ENCODE data around the gene RGS14. TPM values are rescaled to one million over a fixed set of nuclear protein-coding genes. Genes with fewer than 3 reads are reported as not detected.

RGS14 gene
- polyA plus RNA-seq, 10 donors: 7.1 to 21.2 (median 12.9) TPM

Other genes starting within 250 kb of the RGS14 start
- gene NSD1, start 224.2 kb upstream of the RGS14 start, polyA plus RNA-seq (ENCODE audit: insufficient read length in 10 of 10): 10 to 100 TPM; 35.1 to 49.7 (median 42.5) TPM
- gene RAB24, start 54.2 kb upstream of the RGS14 start, polyA plus RNA-seq (ENCODE audit: insufficient read length in 10 of 10): 10 to 100 TPM; 17.9 to 27.1 (median 21.1) TPM
- gene PRELID1, start 54.1 kb upstream of the RGS14 start, polyA plus RNA-seq (ENCODE audit: insufficient read length in 10 of 10): 100 to 1,000 TPM in 1 of 10 donors, 10 to 100 TPM in 9; 67.0 to 103 (median 74.0) TPM
- 10 to 100 TPM; 12.0 to 26.9 (median 16.3) TPM for gene MXD3, start 46.0 kb upstream of the RGS14 start, polyA plus RNA-seq (ENCODE audit: insufficient read length in 10 of 10)
- gene LMAN2, start 6.3 kb upstream of the RGS14 start, polyA plus RNA-seq (ENCODE audit: insufficient read length in 10 of 10): 10 to 100 TPM; 53.9 to 87.5 (median 67.8) TPM
- gene SLC34A1, start 26.5 kb downstream of the RGS14 start, polyA plus RNA-seq (ENCODE audit: insufficient read length in 10 of 10): under 1 TPM in 3 of 10 donors, not detected in 7; 0.08 to 0.20 (median 0.14) TPM
- not detected for gene PFN3, start 42.7 kb downstream of the RGS14 start, polyA plus RNA-seq (ENCODE audit: insufficient read length in 10 of 10)
- gene F12, start 51.6 kb downstream of the RGS14 start, polyA plus RNA-seq (ENCODE audit: insufficient read length in 10 of 10): 1 to 10 TPM in 1 of 10 donors, under 1 TPM in 8, not detected in 1; 0.17 to 1.1 (median 0.39) TPM
- 10 to 100 TPM; 12.1 to 23.3 (median 17.2) TPM for gene GRK6, start 68.8 kb downstream of the RGS14 start, polyA plus RNA-seq (ENCODE audit: insufficient read length in 10 of 10)
- 1 to 10 TPM in 3 of 10 donors, under 1 TPM in 7; 0.43 to 1.4 (median 0.78) TPM for gene PRR7, start 88.9 kb downstream of the RGS14 start, polyA plus RNA-seq (ENCODE audit: insufficient read length in 10 of 10)
- 100 to 1,000 TPM; 157 to 266 (median 221) TPM for gene DBN1, start 115.7 kb downstream of the RGS14 start, polyA plus RNA-seq (ENCODE audit: insufficient read length in 10 of 10)
- 100 to 1,000 TPM; 167 to 339 (median 246) TPM for gene PDLIM7, start 139.7 kb downstream of the RGS14 start, polyA plus RNA-seq (ENCODE audit: insufficient read length in 10 of 10)
- 1 to 10 TPM; 4.1 to 9.4 (median 5.6) TPM for gene DOK3, start 151.9 kb downstream of the RGS14 start, polyA plus RNA-seq (ENCODE audit: insufficient read length in 10 of 10)
- 10 to 100 TPM; 41.3 to 65.3 (median 47.6) TPM for gene DDX41, start 159.0 kb downstream of the RGS14 start, polyA plus RNA-seq (ENCODE audit: insufficient read length in 10 of 10)
- 10 to 100 TPM; 35.6 to 76.9 (median 45.2) TPM for gene FAM193B, start 196.6 kb downstream of the RGS14 start, polyA plus RNA-seq (ENCODE audit: insufficient read length in 10 of 10)
- 100 to 1,000 TPM; 104 to 148 (median 114) TPM for gene TMED9, start 234.3 kb downstream of the RGS14 start, polyA plus RNA-seq (ENCODE audit: insufficient read length in 10 of 10)
- 10 to 100 TPM; 14.6 to 22.1 (median 18.4) TPM for gene B4GALT7, start 242.2 kb downstream of the RGS14 start, polyA plus RNA-seq (ENCODE audit: insufficient read length in 10 of 10)

All from muscle of back (tissue), 10 donors.